Bronchial epithelial cell (primary cell): ENCODE data around the gene HPCAL4. TPM values are rescaled to one million over a fixed set of nuclear protein-coding genes. Genes with fewer than 3 reads are reported as not detected.

Source experiments
- DNase-seq: peaks from one replicate; pipeline ENCODE4 v3.0.0-alpha.2; 2010; ENCODE audit warnings: low read depth
- FAIRE-seq: peaks from 2 replicates; lab custom pipeline; 2011; peaks lifted over from hg19 to GRCh38; lab: Jason Lieb, UNC
- H3K27me3 ChIP-seq: 2 replicates; pipeline ENCODE4 v1.5.1; 2011; ENCODE audit warnings: low read length; ENCODE audit not compliant: control insufficient read depth, insufficient read depth
- H3K36me3 ChIP-seq: 2 replicates; pipeline ENCODE4 v1.5.1; 2011; ENCODE audit warnings: low read length; ENCODE audit not compliant: control insufficient read depth, insufficient read depth
- H3K4me3 ChIP-seq: 2 replicates; pipeline ENCODE4 v1.5.1; 2011; ENCODE audit warnings: mild to moderate bottlenecking, low read depth, low read length, control low read depth
- CTCF ChIP-seq: IDR thresholded peaks from 2 replicates; pipeline ENCODE4 v1.5.1; 2011; ENCODE audit warnings: mild to moderate bottlenecking, moderate library complexity, low read length, control low read depth, inconsistent platforms; ENCODE audit not compliant: insufficient read depth, severe bottlenecking
- total RNA-seq: library from RNA; depleted of rRNA; stranded (reverse); fragments of >200 nt; gene quantifications from 2 replicates; pipeline ENCODE4 v1.2.1, GENCODE V29; 2014

HPCAL4 gene
- total RNA-seq, 1 donor from 2014 or later, result under 0.01 TPM

- no peak for TF ChIP-seq CTCF
- peak; percentile 80 for DNase-seq
- no peak overlapping the region for H3K4me3 ChIP-seq
- H3K36me3 ChIP-seq, result no peaks in the 10 kb centered on the region
- peaks cover 18% of the 10 kb centered on the region for H3K27me3 ChIP-seq
- peak; percentile 28 for FAIRE-seq
Observed at GRCh38 chr1:39688706-39689105, 2.5 kb downstream of the HPCAL4 start.

- FAIRE-seq (peak; percentile 23), DNase-seq (no peak)
- H3K4me3 ChIP-seq, result no peak overlapping the region
- no peak for TF ChIP-seq CTCF
- no peaks in the 10 kb centered on the region for H3K36me3 ChIP-seq
- peaks cover 16% of the 10 kb centered on the region for H3K27me3 ChIP-seq
Observed at GRCh38 chr1:39687243-39687642, 4.0 kb downstream of the HPCAL4 start.

- Histone ChIP-seq H3K27me3 (peaks cover 17% of the 10 kb centered on the region), H3K4me3 (no peak overlapping the region), H3K36me3 (no peaks in the 10 kb centered on the region)
- TF ChIP-seq CTCF, result no peak
- no peak for FAIRE-seq
- DNase-seq, result no peak
Observed at GRCh38 chr1:39685071-39685470, 6.2 kb downstream of the HPCAL4 start.

- FAIRE-seq, result no peak
Observed at GRCh38 chr1:39684313-39684664, 6.9 kb downstream of the HPCAL4 start.

GRCh38 chr1:39683591-39684312 lies 7.5 kb downstream of the HPCAL4 start:
- FAIRE-seq, result no peak
- Histone ChIP-seq H3K36me3 (no peaks in the 10 kb centered on the region), H3K27me3 (peaks cover 14% of the 10 kb centered on the region), H3K4me3 (no peak overlapping the region)
- TF ChIP-seq CTCF, result no peak
- no peak for DNase-seq

More at GRCh38 chr1:39684313-39684664, 6.9 kb downstream of the HPCAL4 start:
- H3K36me3 ChIP-seq, result no peaks in the 10 kb centered on the region
- TF ChIP-seq CTCF, result no peak
- DNase-seq, result no peak
- H3K4me3 ChIP-seq, result no peak overlapping the region
- H3K27me3 ChIP-seq, result peaks cover 14% of the 10 kb centered on the region

GRCh38 chr1:39681999-39682398 lies 9.2 kb downstream of the HPCAL4 start:
- DNase-seq (no peak), FAIRE-seq (no peak)
- Histone ChIP-seq H3K36me3 (no peaks in the 10 kb centered on the region), H3K4me3 (no peak overlapping the region), H3K27me3 (peaks cover 11% of the 10 kb centered on the region)
- TF ChIP-seq CTCF, result no peak
